ENCODE data around the gene WWTR1. TPM values are rescaled to one million over a fixed set of nuclear protein-coding genes. Genes with fewer than 3 reads are reported as not detected.

WWTR1 gene
- total RNA-seq, 4 donors from 2014 or later, result 40.3 to 80.4 (median 67.6) TPM

- Histone ChIP-seq H3K4me1 (peaks cover 0 to 8% (median 0%) of the 10 kb centered on the region in 4 donors), H3K4me3 (no peak overlapping the region), H3K27me3 (peaks cover 3% of the 10 kb centered on the region), H3K9me3 (no peaks in the 10 kb centered on the region), H3K27ac (no peak overlapping the region), H3K36me3 (peaks cover 0 to 3% (median 0%) of the 10 kb centered on the region in 4 donors)
- whole genome bisulfite sequencing, 2 donors (ENCODE audit: low coverage in 1 of 2), result 13 to 23% methylated on average over 6 to 9 of the region's 9 CpGs
- in situ Hi-C loops (cut with MboI; ENCODE audit: low pct_ligation_motif_present in 1 of 4, low pct_unique_long_range_greater_than_20kb in 1 of 4, low sequenced_read_pairs in 3 of 4) (loop anchor here in 3 of 4 donors (5.0 to 25.0 kb wide), 2 partner anchors 200 to 205 kb away; no protein-coding TSS in a partner anchor), intact Hi-C loops (cut with DNase I; ENCODE audit: low total_unique reads) (loop anchor here (5.0 kb wide), 1 partner anchor 205 kb away; no protein-coding TSS in a partner anchor)
- TF ChIP-seq POLR2AphosphoS5 (IDR thresholded peaks at IDR 0.05), result no peak
- no peak for TF ChIP-seq EP300 (IDR thresholded peaks at IDR 0.05; ENCODE audit: low read depth)
- peak; percentile 67 to 77 (median 73) for TF ChIP-seq CTCF (IDR thresholded peaks at IDR 0.05)
- peak; percentile 60 for DNase-seq
Measured at GRCh38 chr3:149512073-149512782, 145.6 kb downstream of the WWTR1 start.

GRCh38 chr3:149511040-149511626 is 146.7 kb downstream of the WWTR1 start:
- TF ChIP-seq POLR2A (IDR thresholded peaks at IDR 0.05) (no peak), POLR2AphosphoS5 (IDR thresholded peaks at IDR 0.05) (no peak), CTCF (IDR thresholded peaks at IDR 0.05) (no peak), EP300 (IDR thresholded peaks at IDR 0.05; ENCODE audit: low read depth) (no peak)
- WGBS, 2 donors (ENCODE audit: low coverage in 1 of 2), result 38 to 58% methylated on average over 3 of the region's 3 CpGs
- in situ Hi-C loops (cut with MboI; ENCODE audit: low pct_ligation_motif_present in 1 of 4, low pct_unique_long_range_greater_than_20kb in 1 of 4, low sequenced_read_pairs in 3 of 4), result loop anchor here in 3 of 4 donors (5.0 to 25.0 kb wide), 2 partner anchors 201 to 206 kb away; no protein-coding TSS in a partner anchor
- intact Hi-C loops (cut with DNase I; ENCODE audit: low total_unique reads), result loop anchor here (5.0 kb wide), 1 partner anchor 206 kb away; no protein-coding TSS in a partner anchor
- H3K36me3 ChIP-seq, result no peaks in the 10 kb centered on the region
- no peak overlapping the region for H3K4me3 ChIP-seq
- H3K27ac ChIP-seq, result no peak overlapping the region
- no peak for DNase-seq
- peaks cover 3% of the 10 kb centered on the region for H3K27me3 ChIP-seq
- H3K9me3 ChIP-seq, result no peaks in the 10 kb centered on the region
- H3K4me1 ChIP-seq, result peaks cover 0 to 4% (median 0%) of the 10 kb centered on the region in 4 donors

- Histone ChIP-seq H3K27ac (no peak overlapping the region), H3K4me3 (no peak overlapping the region), H3K9me3 (no peaks in the 10 kb centered on the region), H3K4me1 (peaks cover 0 to 4% (median 0%) of the 10 kb centered on the region in 4 donors), H3K27me3 (peaks cover 3% of the 10 kb centered on the region), H3K36me3 (no peaks in the 10 kb centered on the region)
- WGBS, 2 donors (ENCODE audit: low coverage in 1 of 2), result 44 to 84% methylated on average over 1 to 3 of the region's 3 CpGs
- no peak for DNase-seq
- in situ Hi-C loops (cut with MboI; ENCODE audit: low pct_ligation_motif_present in 1 of 4, low pct_unique_long_range_greater_than_20kb in 1 of 4, low sequenced_read_pairs in 3 of 4) (loop anchor here in 3 of 4 donors (5.0 to 25.0 kb wide), 2 partner anchors 202 to 207 kb away; no protein-coding TSS in a partner anchor), intact Hi-C loops (cut with DNase I; ENCODE audit: low total_unique reads) (loop anchor here (5.0 kb wide), 1 partner anchor 207 kb away; no protein-coding TSS in a partner anchor)
- TF ChIP-seq CTCF (IDR thresholded peaks at IDR 0.05), result no peak
- TF ChIP-seq POLR2A (IDR thresholded peaks at IDR 0.05), result no peak
Measured at GRCh38 chr3:149510480-149510879, 147.3 kb downstream of the WWTR1 start.

GRCh38 chr3:149509526-149509925 is 148.3 kb downstream of the WWTR1 start:
- Histone ChIP-seq H3K27ac (no peak overlapping the region), H3K4me1 (peaks cover 0 to 4% (median 0%) of the 10 kb centered on the region in 4 donors), H3K9me3 (no peaks in the 10 kb centered on the region), H3K4me3 (no peak overlapping the region), H3K36me3 (no peaks in the 10 kb centered on the region), H3K27me3 (peaks cover 3% of the 10 kb centered on the region)
- in situ Hi-C loops (cut with MboI; ENCODE audit: low pct_ligation_motif_present in 1 of 4, low pct_unique_long_range_greater_than_20kb in 1 of 4, low sequenced_read_pairs in 3 of 4), result loop anchor here in 3 of 4 donors (5.0 to 25.0 kb wide), 2 partner anchors 203 to 213 kb away; no protein-coding TSS in a partner anchor
- TF ChIP-seq EP300 (IDR thresholded peaks at IDR 0.05; ENCODE audit: low read depth) (no peak), POLR2AphosphoS5 (IDR thresholded peaks at IDR 0.05) (no peak), POLR2A (IDR thresholded peaks at IDR 0.05) (no peak)
- intact Hi-C loops (cut with DNase I; ENCODE audit: low total_unique reads), result no loop called here
- DNase-seq, result no peak
- WGBS, 2 donors (ENCODE audit: low coverage in 1 of 2), result 97% methylated on average over 3 of the region's 3 CpGs; no CpG with 5 or more reads in 1 of the 2 donors
